ENCODE results near the gene IDH2.

The IDH2 gene

DNA sequence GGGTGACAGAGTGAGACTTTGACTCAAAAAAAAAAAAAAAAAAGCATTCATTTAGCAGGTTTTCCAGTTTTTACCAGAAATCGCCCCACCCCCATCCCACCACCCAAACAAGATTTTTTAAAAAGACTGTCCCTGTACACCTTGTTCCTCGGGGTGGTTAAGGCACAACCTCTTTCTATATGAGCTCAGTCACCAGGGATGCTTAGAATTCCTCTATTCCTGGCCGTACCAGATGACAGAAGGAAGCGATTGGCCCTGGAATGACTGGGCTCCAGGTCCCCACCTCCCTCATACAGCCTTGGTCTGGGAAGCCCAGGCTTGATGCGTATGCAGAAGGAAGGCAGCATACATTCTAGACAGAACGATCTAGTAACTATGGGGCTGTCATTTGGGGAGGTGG, 25.6 kb downstream of the IDH2 start:
- H3K4me1 ChIP-seq (ENCODE audit: control insufficient read depth, insufficient read depth, low read length): no peaks in the 10 kb centered on the region
- H3K9me3 ChIP-seq (ENCODE audit: control insufficient read depth, insufficient read depth, low read depth, low read length): no peaks in the 10 kb centered on the region
- CTCF ChIA-PET: interaction anchor here (0.9 to 2.0 kb wide), 3 partner anchors 11 to 66 kb away, joined by 3 to 6 read pairs (median 4); no protein-coding TSS in a partner anchor
- H3K36me3 ChIP-seq (ENCODE audit: control insufficient read depth in 2 of 2, insufficient read depth in 1 of 2, low read length in 2 of 2): peaks cover 4 to 25% of the 10 kb centered on the region in 2 experiments; a peak in 2 of 3 replicates
- H3K4me3 ChIP-seq (ENCODE audit: low read depth, low read length): no peak overlapping the region
- H3K27ac ChIP-seq (ENCODE audit: extremely low read depth, low read depth, low read length): no peak overlapping the region
- TF ChIP-seq TCF7L2 (IDR thresholded peaks at IDR 0.05; ENCODE audit: borderline replicate concordance, low read depth, low read length) (no peak), ZSCAN30 (tag by site-specific recombination; IDR thresholded peaks at IDR 0.05) (no peak), ZNF394 (tag by site-specific recombination; IDR thresholded peaks at IDR 0.05; ENCODE audit: borderline replicate concordance) (no peak)
- TF ChIP-seq, protein P1, sequence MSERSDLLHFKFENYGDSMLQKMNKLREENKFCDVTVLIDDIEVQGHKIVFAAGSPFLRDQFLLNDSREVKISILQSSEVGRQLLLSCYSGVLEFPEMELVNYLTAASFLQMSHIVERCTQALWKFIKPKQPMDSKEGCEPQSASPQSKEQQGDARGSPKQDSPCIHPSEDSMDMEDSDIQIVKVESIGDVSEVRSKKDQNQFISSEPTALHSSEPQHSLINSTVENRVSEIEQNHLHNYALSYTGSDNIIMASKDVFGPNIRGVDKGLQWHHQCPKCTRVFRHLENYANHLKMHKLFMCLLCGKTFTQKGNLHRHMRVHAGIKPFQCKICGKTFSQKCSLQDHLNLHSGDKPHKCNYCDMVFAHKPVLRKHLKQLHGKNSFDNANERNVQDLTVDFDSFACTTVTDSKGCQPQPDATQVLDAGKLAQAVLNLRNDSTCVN (tag by site-specific recombination; optimal IDR thresholded peaks at IDR 0.05): no peak
- POLR2A ChIA-PET: interaction anchor here (0.6 kb wide), 1 partner anchor 118 kb away, joined by 4 read pairs; no protein-coding TSS in a partner anchor

DNA sequence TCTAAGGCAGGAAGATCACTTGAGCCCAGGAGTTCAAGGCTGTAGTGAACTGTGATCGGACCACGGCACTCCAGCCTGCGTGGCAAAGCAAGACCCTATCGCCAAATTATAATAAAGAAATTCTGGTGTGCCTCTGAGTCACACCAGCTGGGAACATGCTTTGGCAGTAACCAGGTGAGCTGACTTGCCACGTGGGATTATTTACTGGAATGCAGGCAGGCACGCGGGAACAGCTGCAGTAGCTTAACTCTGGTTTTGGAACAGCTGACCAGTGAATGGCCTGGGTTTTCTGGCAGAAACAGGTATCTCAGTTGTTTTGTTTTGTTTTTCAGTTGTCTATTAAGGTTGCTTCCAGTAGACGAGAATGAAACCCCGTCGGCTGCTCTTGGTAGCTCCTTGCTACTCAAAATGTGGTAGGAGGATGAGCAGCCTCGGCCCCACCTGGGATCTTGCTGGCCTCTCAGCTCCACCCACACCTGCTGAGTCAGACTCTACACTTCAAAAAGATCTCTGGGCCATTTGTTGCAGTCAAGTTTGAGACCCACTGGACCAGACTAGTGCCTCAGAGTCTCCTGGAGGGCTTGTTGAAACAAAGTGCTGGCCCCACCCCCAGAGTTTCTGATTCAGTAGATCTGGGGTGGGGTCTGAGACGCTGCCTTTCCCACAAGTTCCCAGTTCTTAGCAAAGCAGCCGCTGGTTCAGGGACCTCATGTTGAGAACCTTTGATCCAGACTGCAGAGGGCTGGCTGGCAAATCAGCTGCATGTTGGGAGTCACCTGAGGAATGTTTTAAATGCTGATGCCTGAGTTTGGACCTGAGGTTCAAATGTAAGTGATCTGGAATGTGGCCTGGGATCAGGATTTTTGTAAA, 26.6 kb downstream of the IDH2 start:
- peak; percentile 49 for TF ChIP-seq ZFHX2 (tag by site-specific recombination; conservative IDR thresholded peaks at IDR 0.05)
- no peak for TF ChIP-seq ZNF132 (tag by site-specific recombination; IDR thresholded peaks at IDR 0.05; ENCODE audit: borderline replicate concordance)
- TF ChIP-seq MYNN (tag by site-specific recombination; IDR thresholded peaks at IDR 0.05; ENCODE audit: borderline replicate concordance): no peak
- peak; percentile 45; the same call in 1 of the 2 replicates for TF ChIP-seq SCRT2 (tag by site-specific recombination; IDR thresholded peaks at IDR 0.05)
- TF ChIP-seq EGR2 (tag by site-specific recombination; IDR thresholded peaks at IDR 0.05; ENCODE audit: low read depth): peak; percentile 59
- H3K27ac ChIP-seq (ENCODE audit: extremely low read depth, low read depth, low read length): no peak overlapping the region
- no peak overlapping the region for H3K4me3 ChIP-seq (ENCODE audit: low read depth, low read length)
- ChIA-PET POLR2A (interaction anchor here (0.6 to 1.2 kb wide), 4 partner anchors 27 to 182 kb away, joined by 3 to 4 read pairs (median 4); partner anchors contain the start of genes AP3S2, ARPIN and IDH2), CTCF (interaction anchor here (0.5 to 2.0 kb wide), 11 partner anchors 9 to 315 kb away, joined by 3 to 6 read pairs (median 4); no protein-coding TSS in a partner anchor)
- no peaks in the 10 kb centered on the region for H3K4me1 ChIP-seq (ENCODE audit: control insufficient read depth, insufficient read depth, low read length)
- no peaks in the 10 kb centered on the region for H3K9me3 ChIP-seq (ENCODE audit: control insufficient read depth, insufficient read depth, low read depth, low read length)
- peaks cover 4 to 25% of the 10 kb centered on the region in 2 experiments; a peak in 2 of 3 replicates for H3K36me3 ChIP-seq (ENCODE audit: control insufficient read depth in 2 of 2, insufficient read depth in 1 of 2, low read length in 2 of 2)

DNA sequence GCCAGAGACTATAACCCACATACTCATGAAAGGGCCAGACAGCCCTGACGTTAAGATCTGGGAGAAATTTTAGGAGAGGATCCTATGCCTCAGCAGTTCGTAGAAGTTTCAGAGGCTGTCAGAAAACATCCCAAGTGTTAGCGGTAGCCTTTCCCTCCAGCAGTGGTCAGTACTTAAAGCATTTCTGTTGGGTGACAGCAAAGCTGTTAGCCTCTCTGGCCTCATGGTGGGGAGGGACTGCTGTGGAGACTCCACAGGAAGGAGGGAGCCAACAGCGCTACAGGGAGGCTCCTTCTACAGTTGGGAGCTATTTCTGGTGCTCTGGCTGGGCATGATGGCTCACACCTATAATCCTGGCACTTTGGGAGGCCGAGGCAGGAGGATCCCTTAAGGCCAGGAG, 27.4 kb downstream of the IDH2 start:
- Histone ChIP-seq H3K4me3 (ENCODE audit: low read depth, low read length) (no peak overlapping the region), H3K36me3 (ENCODE audit: control insufficient read depth in 2 of 2, insufficient read depth in 1 of 2, low read length in 2 of 2) (peaks cover 4 to 22% of the 10 kb centered on the region in 2 experiments; a peak in 2 of 3 replicates), H3K4me1 (ENCODE audit: control insufficient read depth, insufficient read depth, low read length) (no peaks in the 10 kb centered on the region), H3K27ac (ENCODE audit: extremely low read depth, low read depth, low read length) (no peak overlapping the region), H3K9me3 (ENCODE audit: control insufficient read depth, insufficient read depth, low read depth, low read length) (no peaks in the 10 kb centered on the region)
- ChIA-PET CTCF (interaction anchor here (1.1 to 2.0 kb wide), 5 partner anchors 12 to 177 kb away, joined by 3 to 6 read pairs (median 4); no protein-coding TSS in a partner anchor), POLR2A (interaction anchor here (0.6 to 1.2 kb wide), 5 partner anchors 28 to 181 kb away, joined by 3 to 4 read pairs (median 3); partner anchors contain the start of genes AP3S2, ARPIN, CIB1 and IDH2)
- TF ChIP-seq ZIC2 (tag by site-specific recombination; IDR thresholded peaks at IDR 0.05): peak; percentile 42
- TF ChIP-seq ZNF530 (tag by site-specific recombination; IDR thresholded peaks at IDR 0.05; ENCODE audit: low read depth): no peak
- TF ChIP-seq ZNF19 (tag by site-specific recombination; IDR thresholded peaks at IDR 0.05; ENCODE audit: low read depth): no peak

DNA sequence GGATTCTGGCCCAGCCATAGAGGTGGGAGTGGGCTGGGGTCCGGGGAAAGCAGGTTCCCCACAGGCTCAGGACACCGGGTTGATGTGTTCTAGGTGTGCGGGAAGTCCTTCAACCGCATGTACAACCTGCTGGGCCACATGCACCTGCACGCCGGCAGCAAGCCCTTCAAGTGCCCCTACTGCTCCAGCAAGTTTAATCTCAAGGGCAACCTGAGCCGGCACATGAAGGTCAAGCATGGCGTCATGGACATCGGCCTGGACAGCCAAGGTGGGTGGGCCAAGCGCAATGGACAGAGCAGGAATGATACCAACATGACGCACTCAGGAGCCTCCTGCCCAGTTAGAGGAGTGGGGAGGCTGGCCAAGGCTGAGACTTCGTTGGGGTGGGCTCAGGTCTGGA, 28.2 kb downstream of the IDH2 start:
- POLR2A ChIA-PET: interaction anchor here (1.0 kb wide), 1 partner anchor 160 kb away, joined by 3 read pairs; the partner anchor contains the start of gene CIB1
- CTCF ChIA-PET: interaction anchor here (0.6 to 2.3 kb wide), 6 partner anchors 9 to 244 kb away, joined by 3 to 8 read pairs (median 3); no protein-coding TSS in a partner anchor
- H3K36me3 ChIP-seq (ENCODE audit: control insufficient read depth in 2 of 2, insufficient read depth in 1 of 2, low read length in 2 of 2): peaks cover 4 to 17% of the 10 kb centered on the region in 2 experiments; a peak in 2 of 3 replicates
- TF ChIP-seq, protein P2, sequence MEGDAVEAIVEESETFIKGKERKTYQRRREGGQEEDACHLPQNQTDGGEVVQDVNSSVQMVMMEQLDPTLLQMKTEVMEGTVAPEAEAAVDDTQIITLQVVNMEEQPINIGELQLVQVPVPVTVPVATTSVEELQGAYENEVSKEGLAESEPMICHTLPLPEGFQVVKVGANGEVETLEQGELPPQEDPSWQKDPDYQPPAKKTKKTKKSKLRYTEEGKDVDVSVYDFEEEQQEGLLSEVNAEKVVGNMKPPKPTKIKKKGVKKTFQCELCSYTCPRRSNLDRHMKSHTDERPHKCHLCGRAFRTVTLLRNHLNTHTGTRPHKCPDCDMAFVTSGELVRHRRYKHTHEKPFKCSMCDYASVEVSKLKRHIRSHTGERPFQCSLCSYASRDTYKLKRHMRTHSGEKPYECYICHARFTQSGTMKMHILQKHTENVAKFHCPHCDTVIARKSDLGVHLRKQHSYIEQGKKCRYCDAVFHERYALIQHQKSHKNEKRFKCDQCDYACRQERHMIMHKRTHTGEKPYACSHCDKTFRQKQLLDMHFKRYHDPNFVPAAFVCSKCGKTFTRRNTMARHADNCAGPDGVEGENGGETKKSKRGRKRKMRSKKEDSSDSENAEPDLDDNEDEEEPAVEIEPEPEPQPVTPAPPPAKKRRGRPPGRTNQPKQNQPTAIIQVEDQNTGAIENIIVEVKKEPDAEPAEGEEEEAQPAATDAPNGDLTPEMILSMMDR (tag by site-specific recombination; IDR thresholded peaks at IDR 0.05): no peak
- TF ChIP-seq, protein P3, sequence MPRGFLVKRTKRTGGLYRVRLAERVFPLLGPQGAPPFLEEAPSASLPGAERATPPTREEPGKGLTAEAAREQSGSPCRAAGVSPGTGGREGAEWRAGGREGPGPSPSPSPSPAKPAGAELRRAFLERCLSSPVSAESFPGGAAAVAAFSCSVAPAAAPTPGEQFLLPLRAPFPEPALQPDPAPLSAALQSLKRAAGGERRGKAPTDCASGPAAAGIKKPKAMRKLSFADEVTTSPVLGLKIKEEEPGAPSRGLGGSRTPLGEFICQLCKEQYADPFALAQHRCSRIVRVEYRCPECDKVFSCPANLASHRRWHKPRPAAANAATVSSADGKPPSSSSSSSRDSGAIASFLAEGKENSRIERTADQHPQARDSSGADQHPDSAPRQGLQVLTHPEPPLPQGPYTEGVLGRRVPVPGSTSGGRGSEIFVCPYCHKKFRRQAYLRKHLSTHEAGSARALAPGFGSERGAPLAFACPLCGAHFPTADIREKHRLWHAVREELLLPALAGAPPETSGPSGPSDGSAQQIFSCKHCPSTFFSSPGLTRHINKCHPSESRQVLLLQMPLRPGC (tag by site-specific recombination; IDR thresholded peaks at IDR 0.05): no peak
- TF ChIP-seq ZFP41 (tag by site-specific recombination; IDR thresholded peaks at IDR 0.05; ENCODE audit: borderline replicate concordance) (no peak), HOXC10 (CRISPR knock-in tag; IDR thresholded peaks at IDR 0.05) (no peak), ZNF23 (tag by site-specific recombination; IDR thresholded peaks at IDR 0.05; ENCODE audit: borderline replicate concordance) (no peak), BCL11A (tag by site-specific recombination; IDR thresholded peaks at IDR 0.05; ENCODE audit: low read depth) (no peak), ZNF785 (tag by site-specific recombination; IDR thresholded peaks at IDR 0.05) (no peak)

More for the DNA sequence above, 28.2 kb downstream of the IDH2 start:
- no peaks in the 10 kb centered on the region for H3K9me3 ChIP-seq (ENCODE audit: control insufficient read depth, insufficient read depth, low read depth, low read length)
- no peak overlapping the region for H3K27ac ChIP-seq (ENCODE audit: extremely low read depth, low read depth, low read length)
- H3K4me3 ChIP-seq (ENCODE audit: low read depth, low read length): no peak overlapping the region
- no peaks in the 10 kb centered on the region for H3K4me1 ChIP-seq (ENCODE audit: control insufficient read depth, insufficient read depth, low read length)
